WI38 (cell line): Measurements from ENCODE around the gene HEG1.

Experiments
- H3K4me3 ChIP-seq: 2 replicates; pipeline ENCODE4 v1.5.1; 2011; ENCODE audit warnings: low read depth, mild to moderate bottlenecking, control low read depth, low read length
- TF ChIP-seq, protein P1 (sequence below): IDR thresholded peaks from 2 replicates; pipeline ENCODE4 v1.5.1; 2012; ENCODE audit warnings: low read depth, mild to moderate bottlenecking, control low read depth, low read length

HEG1 gene

DNA sequence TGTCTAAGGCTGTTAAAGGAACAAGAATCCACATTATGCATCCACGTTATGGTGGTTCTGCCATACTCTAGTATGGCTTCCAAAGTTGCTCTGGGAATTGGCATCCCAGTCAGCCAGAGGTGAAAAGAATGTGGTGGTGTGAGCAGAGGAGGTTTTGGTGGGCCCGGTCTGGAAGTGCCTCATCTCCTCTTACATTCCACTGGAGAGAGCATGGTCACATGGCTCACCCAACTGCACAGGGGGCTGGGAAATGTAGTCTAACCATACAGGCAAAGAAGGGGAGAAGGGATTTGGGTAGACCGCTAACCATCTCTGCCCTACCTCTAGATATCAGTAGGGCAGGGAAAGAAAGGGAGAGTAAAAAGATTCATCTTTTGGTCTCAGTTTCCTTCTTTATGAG lies 3.2 kb upstream of the HEG1 start:
- no peak overlapping the region for H3K4me3 ChIP-seq
- TF ChIP-seq, protein P1, sequence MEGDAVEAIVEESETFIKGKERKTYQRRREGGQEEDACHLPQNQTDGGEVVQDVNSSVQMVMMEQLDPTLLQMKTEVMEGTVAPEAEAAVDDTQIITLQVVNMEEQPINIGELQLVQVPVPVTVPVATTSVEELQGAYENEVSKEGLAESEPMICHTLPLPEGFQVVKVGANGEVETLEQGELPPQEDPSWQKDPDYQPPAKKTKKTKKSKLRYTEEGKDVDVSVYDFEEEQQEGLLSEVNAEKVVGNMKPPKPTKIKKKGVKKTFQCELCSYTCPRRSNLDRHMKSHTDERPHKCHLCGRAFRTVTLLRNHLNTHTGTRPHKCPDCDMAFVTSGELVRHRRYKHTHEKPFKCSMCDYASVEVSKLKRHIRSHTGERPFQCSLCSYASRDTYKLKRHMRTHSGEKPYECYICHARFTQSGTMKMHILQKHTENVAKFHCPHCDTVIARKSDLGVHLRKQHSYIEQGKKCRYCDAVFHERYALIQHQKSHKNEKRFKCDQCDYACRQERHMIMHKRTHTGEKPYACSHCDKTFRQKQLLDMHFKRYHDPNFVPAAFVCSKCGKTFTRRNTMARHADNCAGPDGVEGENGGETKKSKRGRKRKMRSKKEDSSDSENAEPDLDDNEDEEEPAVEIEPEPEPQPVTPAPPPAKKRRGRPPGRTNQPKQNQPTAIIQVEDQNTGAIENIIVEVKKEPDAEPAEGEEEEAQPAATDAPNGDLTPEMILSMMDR = no peak

DNA sequence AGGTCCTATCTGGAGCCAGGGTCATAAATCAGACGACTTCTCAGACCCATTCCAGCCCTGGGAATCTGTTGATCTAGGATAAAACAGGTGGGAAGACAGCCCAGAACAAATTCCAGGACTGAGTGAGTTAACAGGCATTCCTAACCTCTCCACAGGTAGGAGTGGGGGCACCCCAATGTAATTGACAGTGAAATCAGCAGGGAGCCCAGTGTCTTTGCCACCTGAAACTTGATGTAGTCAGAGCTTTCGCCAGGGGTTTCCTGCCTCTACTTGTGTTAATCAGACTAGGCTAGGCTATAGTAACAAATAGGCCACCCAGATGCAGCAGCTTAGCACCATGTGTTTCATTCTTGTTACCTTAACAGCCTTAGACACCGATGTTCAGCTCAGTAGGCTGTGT lies 2.7 kb upstream of the HEG1 start:
- no peak overlapping the region for H3K4me3 ChIP-seq
- TF ChIP-seq, protein P1 = no peak

DNA sequence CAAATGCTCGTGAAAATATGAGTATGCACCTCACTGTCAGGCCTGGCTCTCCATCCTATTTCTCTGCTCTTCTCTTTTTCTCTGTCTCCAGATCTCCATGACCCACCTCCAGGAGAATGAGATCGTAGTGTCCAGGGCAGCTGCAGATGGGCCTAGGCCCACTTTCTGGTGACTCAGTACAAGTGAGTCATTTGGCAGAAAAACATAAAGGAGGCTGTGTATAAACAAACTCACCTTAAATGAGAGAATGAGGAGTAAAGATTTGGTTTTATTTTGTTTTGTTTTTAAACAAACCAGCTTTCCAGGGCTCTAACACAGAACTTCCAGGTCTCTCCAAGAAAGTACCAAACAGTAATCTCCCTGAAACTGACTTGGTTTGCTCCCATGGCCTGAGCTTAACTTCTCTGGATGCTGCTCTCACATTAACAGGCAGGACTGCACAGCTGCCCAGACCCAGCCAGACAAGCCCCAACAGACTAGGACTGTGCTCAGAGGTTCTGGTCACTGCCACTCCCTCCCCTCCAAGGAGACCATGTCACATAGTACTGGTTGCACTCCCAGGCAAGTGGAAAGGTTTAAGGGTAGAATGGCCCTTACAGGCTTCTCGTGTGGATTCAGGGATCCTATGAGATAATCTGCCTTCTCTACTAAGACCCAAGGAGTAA lies 1.5 kb upstream of the HEG1 start:
- TF ChIP-seq, protein P1 = no peak
- H3K4me3 ChIP-seq = no peak overlapping the region

DNA sequence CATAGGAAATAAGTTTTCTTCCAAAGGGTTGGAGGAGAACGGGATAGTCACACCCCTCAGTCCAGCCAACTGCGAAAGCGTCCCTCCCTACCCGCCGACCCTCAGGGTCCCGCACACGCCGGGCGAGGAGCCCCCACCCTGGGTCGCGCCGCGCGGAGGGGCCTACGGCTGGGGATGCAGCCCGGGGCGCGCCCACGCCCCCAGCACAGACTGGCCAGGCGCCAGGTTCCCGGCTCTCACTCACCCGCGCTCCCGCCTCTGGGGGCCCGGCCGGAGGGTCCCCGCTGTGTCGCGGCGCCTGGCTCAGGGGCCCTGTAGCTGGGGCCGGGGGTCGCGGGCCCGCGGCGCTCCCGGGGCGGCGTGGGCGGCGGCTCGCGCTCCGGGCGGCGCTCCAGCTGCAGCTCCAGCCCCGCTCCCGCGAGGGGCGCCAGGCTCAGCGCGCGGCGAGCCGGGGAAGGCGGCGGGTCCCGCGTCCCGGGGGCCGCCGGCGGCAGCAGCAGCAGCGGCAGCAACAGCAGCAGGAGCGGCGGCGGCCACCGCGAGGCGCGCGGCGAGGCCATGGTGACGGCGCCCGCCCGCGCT lies 375 bp downstream of the HEG1 start:
- TF ChIP-seq, protein P1 = no peak
- H3K4me3 ChIP-seq = peak overlapping the region; percentile 92

DNA sequence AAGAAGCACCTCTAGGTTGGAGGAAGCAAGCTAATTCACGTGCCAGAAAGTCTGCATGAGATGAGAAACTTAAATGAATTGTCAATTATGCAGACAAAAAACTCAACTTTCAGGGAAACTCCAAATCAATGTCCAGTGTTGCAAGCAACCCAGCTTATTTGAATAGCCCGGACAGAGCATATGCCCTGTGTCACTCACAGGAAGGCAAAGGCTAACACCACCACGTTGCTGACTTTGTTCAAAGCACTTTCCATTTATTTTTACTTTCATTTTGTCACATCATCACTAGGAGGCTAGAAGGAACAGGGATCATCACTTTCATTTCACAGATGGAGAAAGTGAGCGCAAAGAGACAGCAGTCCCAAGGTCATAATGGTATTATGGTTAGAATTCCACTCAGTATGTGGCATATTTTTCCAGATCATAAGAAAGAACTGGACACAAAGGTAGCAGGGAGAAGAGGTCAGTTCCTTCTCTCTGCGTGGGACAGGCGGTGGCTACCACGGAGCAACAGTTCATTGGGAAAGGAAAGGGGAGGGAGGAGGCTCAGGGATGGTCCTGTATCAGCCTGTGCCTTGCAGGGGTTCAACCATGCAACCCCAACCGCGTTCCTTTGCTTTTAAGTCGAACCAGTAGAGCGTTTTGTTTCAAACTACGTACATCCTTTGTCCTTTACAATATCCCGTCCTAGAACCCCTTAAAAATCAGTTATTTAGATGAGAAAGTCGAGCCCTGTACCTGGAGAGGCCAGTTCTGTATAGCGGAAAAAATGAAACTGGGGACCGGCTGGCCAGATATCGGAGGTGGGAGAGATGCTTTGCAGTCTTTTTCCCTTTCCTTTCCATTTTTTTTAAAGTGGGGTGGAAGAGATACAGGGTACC lies 1.1 kb downstream of the HEG1 start:
- TF ChIP-seq, protein P1 = 0 out of 2 replicates have a peak, but pooled peaks have one; percentile 7
- H3K4me3 ChIP-seq = peak overlapping the region; percentile 92

DNA sequence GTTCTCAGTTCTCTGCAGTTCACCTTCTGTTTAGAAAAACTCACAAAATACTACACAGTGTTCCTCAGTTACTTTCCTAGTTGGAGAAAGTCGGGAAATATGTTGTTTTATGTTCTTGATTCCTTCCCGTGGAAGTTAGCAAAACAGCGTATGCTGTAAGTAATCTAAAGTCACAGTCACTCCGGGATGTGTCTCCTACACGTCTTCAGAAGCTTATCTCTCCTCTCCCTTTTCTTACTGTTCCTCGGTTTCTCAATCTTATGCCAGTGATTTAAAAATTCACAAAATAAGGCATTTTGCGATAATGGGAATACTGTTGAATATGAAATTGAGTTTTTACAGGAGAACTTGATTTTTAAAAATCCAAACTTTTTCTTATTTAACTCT lies 1.7 kb downstream of the HEG1 start:
- TF ChIP-seq, protein P1 = no peak
- H3K4me3 ChIP-seq = peak overlapping the region; percentile 92

DNA sequence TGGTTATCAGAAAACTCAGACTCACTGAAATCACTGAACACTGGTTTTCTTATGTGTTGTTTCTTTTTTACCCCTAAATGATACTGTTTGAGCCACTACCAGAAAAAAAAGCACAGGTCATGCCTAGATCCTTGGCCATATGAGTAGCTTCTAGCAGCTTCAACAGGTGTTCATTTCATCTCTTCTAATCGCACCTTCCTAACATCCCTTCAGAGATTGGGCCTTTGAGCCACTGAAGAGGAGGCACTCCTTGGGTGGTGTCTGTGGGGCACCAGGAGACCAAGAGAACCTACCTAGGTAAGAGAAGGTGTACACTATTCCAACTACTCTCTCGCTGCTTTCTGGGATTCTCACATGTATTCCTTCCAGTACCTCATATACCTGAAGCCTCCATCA lies 2.5 kb downstream of the HEG1 start:
- TF ChIP-seq, protein P1 = no peak

More for the DNA sequence above, 2.5 kb downstream of the HEG1 start:
- peak overlapping the region; percentile 92 for H3K4me3 ChIP-seq
